HUDEP-2 (cell line): Measurements from ENCODE around the gene EFCAB8.

ENCODE experiments used
- DNase-seq, 76 experiments: peaks; one replicate each; lab custom pipeline; 2025; ENCODE audit not compliant: unreplicated experiment in 76 of 76; lab: John Stamatoyannopoulos, UW

Gene EFCAB8

GRCh38 chr20:33000802-33001466 is 142.2 kb downstream of the EFCAB8 start:
- DNase-seq: no peak

GRCh38 chr20:33002087-33002808 is 143.5 kb downstream of the EFCAB8 start:
- no peak for DNase-seq

- no peak for DNase-seq
Observed at GRCh38 chr20:33004141-33004751, 145.5 kb downstream of the EFCAB8 start, which contains the start of gene SUN5. Gene SUN5, minus strand, starts transcription at chr20:33004433. Its CDS starts 93 bp downstream, at chr20:33004340.

GRCh38 chr20:33005132-33005566 is 146.4 kb downstream of the EFCAB8 start:
- peak in 8 of 76 experiments; percentile 1 to 27 (median 11) for DNase-seq

- no peak for DNase-seq
Observed at GRCh38 chr20:33005908-33006775, 147.4 kb downstream of the EFCAB8 start.

GRCh38 chr20:33006776-33007375 is 148.2 kb downstream of the EFCAB8 start:
- no peak for DNase-seq

- DNase-seq: no peak
Observed at GRCh38 chr20:33007376-33008335, 148.9 kb downstream of the EFCAB8 start, which contains the start of gene BPIFB2. Gene BPIFB2, plus strand, starts transcription at chr20:33007704. Its CDS starts 871 bp downstream, at chr20:33008575.

GRCh38 chr20:33008336-33009213 is 149.9 kb downstream of the EFCAB8 start:
- DNase-seq: no peak

GRCh38 chr20:33009214-33010132 is 150.8 kb downstream of the EFCAB8 start:
- no peak for DNase-seq

GRCh38 chr20:33010133-33010504 is 151.4 kb downstream of the EFCAB8 start:
- DNase-seq: no peak

- no peak for DNase-seq
Observed at GRCh38 chr20:33010674-33011449, 152.1 kb downstream of the EFCAB8 start.
